HG03439 (cell line): ENCODE measurements around the gene MSH3.
"Not testable (repeated sequence)": the region's sequence is repeated elsewhere in the genome, so short reads cannot be mapped to it uniquely, and the experiment has no call there.

Source experiments
- ATAC-seq: cut with Tn5 transposase; IDR thresholded peaks from one replicate; pipeline ENCODE4 v1.9.1; 2021; ENCODE audit warnings: mild to moderate bottlenecking, moderate library complexity; ENCODE audit not compliant: unreplicated experiment

MSH3 gene

GRCh38 chr5:80884929-80885328 is 230.5 kb downstream of the MSH3 start:
- ATAC-seq, result no peak

- no peak for ATAC-seq
These were observed 231.0 kb downstream of the MSH3 start for GRCh38 chr5:80885396-80886000.

- no peak for ATAC-seq
These were observed 239.6 kb downstream of the MSH3 start for GRCh38 chr5:80894083-80894482.

- ATAC-seq, result no peak
These were observed 241.1 kb downstream of the MSH3 start for GRCh38 chr5:80895523-80895922.

GRCh38 chr5:80902624-80903023 is 248.2 kb downstream of the MSH3 start:
- not testable (repeated sequence) for ATAC-seq

- no peak for ATAC-seq
These were observed 250.2 kb downstream of the MSH3 start for GRCh38 chr5:80904533-80905187.

GRCh38 chr5:80905405-80905804 is 251.0 kb downstream of the MSH3 start:
- no peak for ATAC-seq

GRCh38 chr5:80912479-80912878 is 258.0 kb downstream of the MSH3 start:
- ATAC-seq, result no peak

GRCh38 chr5:80915716-80916115 is 261.3 kb downstream of the MSH3 start:
- ATAC-seq, result no peak

GRCh38 chr5:80916676-80917075 is 262.2 kb downstream of the MSH3 start:
- no peak for ATAC-seq

- no peak for ATAC-seq
These were observed 263.2 kb downstream of the MSH3 start for GRCh38 chr5:80917631-80918030.

GRCh38 chr5:80919678-80920196 is 265.3 kb downstream of the MSH3 start:
- ATAC-seq, result no peak

- ATAC-seq, result no peak
These were observed 265.9 kb downstream of the MSH3 start for GRCh38 chr5:80920333-80920732.

GRCh38 chr5:80921026-80921425 is 266.6 kb downstream of the MSH3 start:
- ATAC-seq, result no peak

GRCh38 chr5:80925931-80926330 is 271.5 kb downstream of the MSH3 start:
- no peak for ATAC-seq
